ENCODE results near the gene SRCAP.
"Not testable (repeated sequence)": the region's sequence is repeated elsewhere in the genome, so short reads cannot be mapped to it uniquely, and the experiment has no call there.

Gene SRCAP

DNA sequence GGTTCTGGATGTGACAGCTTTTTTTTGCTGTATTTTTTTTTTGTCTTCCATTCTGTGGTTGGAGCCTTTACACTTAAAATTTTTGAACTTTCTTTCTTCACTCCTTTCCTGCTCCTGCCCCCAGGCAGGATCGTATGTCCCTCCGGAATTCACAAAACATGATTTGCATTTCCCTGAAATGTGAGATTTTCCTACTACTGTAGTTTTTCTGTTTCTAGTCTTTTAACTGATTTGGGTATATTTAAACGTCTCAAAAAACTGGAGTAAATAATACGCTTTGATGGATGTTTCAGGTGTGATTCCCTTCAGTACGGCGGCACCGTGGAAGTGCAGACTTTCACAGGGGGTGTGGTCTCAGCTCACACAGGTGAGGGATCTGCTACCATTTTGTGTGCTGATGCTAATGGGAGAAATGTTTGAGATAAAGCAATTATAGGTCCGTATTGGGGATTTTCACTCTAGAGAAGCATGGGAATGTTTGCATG, 686 bp downstream of the SRCAP start:
- DNase-seq: no peak

DNA sequence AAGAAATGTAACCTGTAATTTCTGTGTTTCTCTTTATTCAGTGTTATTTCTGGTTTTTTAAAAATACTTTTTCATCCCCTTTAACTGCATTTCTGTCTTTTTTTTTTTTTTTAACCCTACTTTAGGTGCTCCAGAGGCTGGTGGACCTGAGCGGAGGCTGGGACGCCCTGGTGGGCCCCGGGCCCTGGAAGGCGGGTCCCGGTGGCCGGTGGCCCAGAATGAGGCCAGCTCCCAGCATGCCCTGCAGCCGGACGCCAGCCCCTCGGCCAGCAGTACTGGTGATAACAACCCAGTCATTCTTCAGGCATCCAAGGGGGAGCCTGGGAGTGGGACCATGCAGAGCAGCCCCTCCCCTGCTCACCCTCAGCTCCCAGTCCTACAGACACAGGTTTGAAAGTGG, 1.5 kb downstream of the SRCAP start:
- no peak for DNase-seq

DNA sequence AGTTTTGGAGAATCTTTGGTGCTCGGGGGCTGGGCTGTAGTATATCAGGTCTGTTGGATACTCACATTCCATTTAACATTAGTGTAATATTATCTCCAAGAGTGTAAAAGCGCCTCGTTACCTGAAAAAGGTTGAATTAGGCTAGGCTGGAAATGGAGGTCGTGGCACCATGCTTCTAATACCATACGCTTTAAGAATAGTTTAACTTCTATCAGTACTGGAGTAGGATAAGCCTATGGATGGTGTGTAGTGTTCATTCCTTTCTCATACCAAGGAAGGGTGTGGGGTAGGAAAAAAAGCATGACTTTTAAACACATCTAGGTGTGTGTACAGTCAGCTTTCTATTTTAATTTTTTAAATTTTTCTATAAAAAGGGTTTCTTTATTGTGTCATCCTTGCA, 2.0 kb downstream of the SRCAP start:
- DNase-seq: no peak

DNA sequence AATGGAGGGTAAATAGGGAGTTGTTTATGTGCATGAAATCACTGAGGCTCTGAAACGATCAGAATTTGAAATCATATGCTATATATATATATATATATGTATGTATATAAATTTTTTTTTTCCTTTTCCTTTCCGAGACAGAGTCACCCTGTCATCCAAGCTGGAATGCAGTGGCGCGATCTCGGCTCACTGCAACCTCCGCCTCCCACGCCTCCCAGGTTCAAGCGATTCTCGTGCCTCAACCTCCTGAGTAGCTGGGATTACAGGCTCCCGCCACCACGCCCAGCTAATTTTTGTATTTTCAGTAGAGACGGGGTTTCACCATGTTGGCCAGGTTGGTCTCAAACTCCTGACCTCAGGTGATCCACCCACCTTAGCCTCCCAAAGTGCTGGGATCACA, 4.1 kb downstream of the SRCAP start:
- DNase-seq: not testable (repeated sequence)

DNA sequence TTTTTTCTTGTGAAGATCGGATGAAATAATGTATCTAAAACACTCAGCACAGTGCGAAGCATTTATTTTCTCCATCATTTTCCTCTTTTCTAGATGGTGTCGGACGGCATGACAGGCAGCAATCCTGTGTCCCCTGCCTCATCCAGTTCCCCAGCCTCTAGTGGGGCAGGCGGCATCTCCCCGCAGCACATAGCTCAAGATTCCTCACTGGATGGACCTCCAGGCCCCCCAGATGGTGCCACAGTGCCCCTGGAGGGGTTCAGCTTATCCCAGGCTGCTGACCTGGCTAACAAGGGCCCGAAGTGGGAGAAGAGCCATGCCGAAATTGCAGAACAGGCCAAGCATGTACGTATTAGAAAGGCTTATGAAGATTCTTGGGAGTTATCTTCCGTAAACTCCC, 5.0 kb downstream of the SRCAP start:
- no peak for DNase-seq

DNA sequence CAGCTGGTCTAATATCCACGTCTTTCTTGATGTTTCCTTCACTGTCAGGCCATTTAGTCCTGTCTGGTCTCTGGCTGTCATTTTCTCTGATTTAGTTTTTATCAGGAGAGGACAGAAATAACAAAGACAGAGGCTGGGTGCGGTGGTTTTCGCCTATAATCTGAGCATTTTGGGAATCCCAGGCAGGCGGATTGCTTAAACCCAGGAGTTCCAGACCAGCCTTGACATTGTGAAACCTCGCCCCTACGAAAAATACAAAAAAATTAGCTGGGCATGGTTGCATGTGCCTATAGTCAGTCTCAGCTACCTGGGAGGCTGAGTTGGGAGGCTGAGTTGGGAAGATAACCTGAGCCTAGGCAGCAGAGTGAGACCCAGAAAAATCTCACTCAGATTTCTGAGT, 7.1 kb downstream of the SRCAP start:
- DNase-seq: no peak

DNA sequence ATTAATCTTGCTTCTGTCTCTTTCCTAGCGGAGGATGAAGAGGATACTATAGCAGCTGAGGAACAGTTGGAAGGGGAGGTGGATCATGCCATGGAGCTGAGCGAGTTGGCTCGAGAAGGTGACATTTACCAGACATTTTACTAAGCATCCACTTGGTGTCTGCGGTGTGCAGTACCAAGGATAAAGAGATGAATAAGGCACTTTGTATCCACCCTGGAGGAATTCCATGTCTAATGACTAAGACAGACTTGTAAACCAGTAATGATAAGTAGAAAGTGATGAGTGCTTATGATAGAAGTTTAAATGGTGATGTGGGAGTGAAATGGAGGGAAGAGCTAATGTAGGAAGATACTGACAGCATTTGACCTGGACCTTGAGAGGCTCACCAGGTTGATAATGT, 12.0 kb downstream of the SRCAP start:
- DNase-seq: no peak

DNA sequence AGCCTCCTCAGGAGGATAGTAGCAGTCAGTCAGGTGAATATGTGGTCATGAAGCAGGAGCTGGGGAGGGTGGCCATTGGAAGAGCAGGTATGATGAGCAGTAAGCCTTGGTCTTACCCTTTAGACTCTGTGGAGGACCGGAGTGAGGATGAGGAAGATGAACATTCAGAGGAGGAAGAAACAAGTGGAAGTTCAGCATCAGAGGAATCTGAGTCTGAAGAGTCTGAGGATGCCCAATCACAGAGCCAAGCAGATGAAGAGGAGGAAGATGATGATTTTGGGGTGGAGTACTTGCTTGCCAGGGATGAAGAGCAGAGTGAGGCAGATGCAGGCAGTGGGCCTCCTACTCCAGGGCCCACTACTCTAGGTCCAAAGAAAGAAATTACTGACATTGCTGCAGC, 12.7 kb downstream of the SRCAP start:
- no peak for DNase-seq

DNA sequence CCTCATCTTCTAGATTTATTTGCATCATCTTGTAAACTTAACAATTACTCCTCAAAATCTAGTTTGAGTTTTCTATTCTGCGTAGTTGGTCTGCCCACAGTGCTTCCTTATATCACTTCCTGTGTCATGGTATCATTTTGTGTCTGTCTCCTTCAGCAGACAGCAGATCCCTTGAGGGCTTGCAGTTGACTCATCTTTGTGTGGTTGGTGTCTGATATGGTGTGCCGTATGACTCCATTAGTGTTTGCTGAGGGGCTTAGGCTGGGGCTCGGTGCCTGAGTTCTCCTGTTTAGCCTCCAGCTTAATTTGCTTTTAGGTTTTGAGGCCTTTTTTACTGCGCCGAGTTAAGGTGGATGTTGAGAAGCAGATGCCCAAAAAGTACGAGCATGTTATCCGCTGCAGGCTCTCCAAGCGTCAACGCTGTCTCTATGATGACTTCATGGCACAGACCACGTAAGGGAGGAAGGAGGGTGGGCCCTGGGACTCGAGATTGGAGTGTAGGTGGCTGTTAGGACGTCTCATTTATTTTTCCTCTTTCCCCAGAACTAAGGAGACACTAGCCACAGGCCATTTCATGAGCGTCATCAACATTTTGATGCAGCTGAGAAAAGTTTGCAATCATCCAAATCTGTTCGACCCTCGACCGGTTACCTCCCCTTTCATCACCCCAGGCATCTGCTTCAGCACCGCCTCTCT, 16.9 kb downstream of the SRCAP start:
- no peak for DNase-seq

DNA sequence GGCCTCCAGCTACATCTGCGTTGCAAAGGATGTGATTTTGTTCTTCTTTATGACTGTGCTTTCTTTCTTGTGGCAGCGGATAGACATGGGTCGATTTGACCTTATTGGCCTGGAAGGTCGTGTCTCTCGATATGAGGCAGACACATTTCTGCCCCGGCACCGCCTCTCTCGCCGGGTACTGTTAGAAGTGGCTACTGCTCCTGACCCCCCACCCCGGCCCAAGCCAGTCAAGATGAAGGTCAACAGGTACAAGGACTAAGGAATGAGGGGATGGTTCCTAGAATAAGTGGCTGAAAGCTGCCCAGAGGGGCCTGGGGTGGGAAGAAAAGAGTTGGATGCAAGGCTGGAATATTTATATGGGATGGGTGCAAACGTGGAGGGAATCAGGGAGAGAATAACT, 21.1 kb downstream of the SRCAP start:
- no peak for DNase-seq

DNA sequence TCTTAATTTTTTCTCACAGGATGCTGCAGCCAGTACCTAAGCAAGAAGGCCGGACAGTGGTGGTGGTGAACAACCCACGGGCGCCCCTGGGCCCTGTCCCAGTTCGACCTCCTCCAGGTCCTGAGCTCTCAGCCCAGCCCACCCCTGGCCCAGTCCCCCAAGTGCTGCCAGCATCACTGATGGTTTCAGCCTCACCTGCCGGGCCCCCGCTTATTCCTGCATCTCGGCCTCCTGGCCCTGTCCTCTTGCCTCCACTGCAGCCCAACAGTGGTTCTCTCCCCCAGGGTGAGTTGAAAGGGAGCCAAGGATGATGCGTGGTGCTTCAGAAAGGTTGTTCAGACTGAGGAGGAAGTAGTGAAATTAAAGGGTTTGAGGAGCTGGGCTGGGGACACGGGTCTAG, 21.7 kb downstream of the SRCAP start:
- no peak for DNase-seq

DNA sequence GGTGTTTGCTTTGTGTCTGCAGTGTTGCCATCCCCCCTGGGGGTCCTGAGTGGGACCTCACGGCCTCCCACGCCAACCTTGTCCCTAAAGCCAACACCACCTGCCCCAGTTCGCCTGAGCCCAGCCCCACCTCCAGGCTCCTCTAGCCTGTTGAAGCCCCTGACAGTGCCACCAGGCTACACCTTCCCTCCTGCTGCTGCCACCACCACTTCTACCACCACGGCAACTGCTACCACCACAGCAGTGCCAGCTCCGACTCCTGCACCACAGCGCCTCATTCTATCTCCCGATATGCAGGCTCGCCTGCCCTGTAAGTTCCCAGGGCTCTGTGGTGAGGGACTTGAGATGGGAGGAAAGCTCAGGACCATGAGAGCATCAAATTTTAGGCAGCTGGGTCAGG, 22.2 kb downstream of the SRCAP start:
- DNase-seq: no peak

DNA sequence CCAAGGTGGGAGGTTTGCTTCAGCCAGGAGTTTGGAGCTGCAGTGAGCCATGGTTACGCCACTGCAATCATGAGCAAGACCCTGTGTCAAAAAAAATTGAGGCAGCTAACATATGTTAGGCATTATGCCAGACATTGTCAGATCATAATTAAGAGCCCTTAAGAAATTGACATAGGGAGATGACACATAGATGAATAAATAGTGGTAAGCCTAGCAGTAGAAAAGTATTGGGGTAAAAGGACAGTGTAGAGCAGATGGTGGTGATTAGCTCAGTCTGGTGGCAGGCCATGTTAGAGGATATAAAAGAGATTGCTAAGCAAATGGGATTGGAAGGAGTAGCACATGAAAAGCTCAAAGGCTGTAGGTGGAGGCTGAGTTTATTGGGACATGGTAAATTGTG, 22.6 kb downstream of the SRCAP start:
- no peak for DNase-seq

DNA sequence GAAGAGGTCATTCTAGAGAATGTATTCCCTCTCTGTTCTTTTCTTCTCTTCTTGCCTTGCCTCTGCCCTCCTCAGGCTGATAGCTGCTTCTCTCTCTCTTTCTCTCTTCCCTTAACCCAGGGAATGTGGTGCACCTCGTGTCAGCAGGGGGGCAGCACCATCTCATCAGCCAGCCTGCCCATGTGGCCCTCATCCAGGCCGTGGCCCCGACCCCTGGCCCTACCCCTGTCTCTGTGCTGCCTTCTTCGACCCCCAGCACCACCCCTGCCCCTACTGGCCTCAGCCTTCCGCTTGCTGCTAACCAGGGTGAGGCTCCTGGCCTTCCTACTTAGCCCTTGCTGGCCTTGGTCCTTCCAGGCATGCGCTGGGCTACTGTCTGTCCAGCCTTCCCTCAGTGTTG, 23.5 kb downstream of the SRCAP start:
- no peak for DNase-seq

DNA sequence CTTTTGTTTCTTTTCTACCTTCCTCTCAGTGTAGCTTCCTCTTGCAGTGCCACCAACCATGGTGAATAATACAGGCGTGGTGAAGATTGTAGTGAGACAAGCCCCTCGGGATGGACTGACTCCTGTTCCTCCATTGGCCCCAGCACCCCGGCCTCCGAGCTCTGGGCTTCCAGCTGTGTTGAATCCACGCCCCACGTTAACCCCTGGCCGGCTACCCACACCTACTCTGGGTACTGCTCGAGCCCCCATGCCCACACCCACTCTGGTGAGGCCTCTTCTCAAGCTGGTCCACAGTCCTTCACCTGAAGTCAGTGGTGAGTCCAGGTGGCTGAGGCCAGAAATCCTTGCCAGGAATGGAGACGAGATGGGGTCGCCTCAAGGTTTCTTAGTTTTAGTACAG, 23.9 kb downstream of the SRCAP start:
- no peak for DNase-seq

DNA sequence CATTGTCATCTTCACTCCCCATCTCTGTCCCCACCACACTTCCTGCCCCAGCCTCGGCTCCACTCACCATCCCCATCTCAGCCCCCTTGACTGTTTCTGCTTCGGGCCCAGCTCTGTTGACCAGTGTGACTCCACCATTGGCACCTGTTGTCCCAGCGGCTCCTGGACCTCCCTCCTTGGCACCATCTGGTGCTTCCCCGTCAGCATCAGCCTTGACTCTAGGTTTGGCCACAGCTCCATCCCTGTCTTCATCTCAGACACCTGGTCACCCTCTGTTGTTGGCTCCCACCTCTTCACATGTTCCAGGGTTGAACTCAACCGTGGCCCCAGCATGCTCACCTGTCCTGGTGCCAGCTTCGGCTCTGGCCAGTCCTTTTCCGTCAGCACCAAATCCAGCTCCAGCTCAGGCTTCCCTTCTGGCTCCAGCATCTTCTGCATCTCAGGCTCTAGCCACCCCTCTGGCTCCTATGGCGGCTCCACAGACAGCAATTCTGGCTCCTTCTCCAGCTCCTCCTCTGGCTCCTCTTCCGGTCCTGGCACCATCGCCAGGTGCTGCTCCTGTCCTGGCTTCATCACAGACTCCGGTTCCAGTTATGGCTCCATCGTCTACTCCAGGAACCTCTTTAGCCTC, 24.9 kb downstream of the SRCAP start:
- DNase-seq: no peak

DNA sequence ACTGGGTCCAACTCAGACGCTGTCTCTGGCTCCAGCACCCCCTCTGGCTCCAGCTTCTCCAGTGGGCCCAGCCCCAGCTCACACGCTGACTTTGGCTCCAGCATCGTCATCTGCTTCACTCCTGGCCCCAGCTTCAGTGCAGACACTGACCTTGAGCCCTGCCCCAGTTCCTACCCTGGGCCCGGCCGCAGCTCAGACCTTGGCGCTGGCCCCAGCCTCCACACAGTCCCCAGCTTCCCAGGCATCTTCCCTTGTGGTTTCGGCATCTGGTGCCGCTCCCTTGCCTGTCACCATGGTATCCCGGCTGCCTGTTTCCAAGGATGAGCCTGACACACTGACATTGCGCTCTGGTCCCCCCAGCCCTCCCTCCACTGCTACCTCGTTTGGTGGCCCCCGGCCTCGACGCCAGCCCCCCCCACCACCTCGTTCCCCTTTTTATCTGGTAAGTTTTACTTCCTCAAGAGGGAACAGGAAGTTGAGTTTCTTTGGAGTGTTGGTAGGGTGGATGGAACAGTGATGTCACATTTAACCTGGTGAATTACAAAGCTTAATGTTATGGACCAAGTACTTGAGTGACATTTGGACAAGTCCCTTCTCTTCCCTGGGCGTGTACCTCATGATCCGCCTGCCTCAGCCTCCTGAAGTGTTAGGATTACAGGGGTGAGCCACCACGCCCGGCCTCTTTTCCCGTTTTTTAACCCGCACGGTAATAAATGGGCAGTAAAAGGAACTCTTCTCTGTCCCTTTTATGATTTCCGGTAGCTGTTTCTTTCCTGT, 25.9 kb downstream of the SRCAP start:
- no peak for DNase-seq

DNA sequence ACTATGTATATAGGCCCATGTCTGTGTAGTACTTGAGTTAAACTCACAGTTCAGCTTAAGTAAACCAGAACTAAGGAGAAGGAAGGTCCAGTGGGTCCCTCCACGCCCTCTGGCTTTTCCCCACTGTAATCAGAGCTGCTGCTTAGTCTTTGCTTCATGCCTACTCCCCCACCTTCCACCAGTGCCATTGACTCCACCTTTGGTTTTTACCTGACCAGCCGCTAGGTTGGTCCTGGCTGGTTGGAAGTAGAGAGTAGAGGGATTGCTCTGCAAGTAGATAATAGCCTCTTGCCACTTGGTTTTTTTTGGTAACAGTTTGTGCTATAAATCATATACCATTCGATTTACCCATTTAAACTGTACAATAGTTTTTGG, 26.4 kb downstream of the SRCAP start:
- DNase-seq: no peak

DNA sequence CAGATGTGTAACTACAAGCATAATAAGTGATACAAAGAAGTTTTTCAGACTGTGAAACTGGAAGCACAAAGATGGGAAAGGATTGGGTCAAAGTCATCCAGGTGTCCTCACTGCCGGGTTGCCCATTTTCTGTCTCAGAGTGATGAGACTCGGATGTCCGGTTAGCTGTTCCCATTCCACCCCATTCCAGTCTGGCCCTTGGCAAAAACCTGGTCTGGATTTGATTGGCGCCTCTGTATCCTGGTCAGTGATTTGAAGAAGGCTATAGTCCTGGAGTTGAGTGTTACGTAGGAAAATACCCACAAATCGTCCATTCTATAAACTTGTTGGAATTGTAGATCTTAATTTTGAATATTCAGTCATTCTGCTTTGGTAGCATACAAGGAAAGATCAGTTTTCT, 29.4 kb downstream of the SRCAP start:
- no peak for DNase-seq

DNA sequence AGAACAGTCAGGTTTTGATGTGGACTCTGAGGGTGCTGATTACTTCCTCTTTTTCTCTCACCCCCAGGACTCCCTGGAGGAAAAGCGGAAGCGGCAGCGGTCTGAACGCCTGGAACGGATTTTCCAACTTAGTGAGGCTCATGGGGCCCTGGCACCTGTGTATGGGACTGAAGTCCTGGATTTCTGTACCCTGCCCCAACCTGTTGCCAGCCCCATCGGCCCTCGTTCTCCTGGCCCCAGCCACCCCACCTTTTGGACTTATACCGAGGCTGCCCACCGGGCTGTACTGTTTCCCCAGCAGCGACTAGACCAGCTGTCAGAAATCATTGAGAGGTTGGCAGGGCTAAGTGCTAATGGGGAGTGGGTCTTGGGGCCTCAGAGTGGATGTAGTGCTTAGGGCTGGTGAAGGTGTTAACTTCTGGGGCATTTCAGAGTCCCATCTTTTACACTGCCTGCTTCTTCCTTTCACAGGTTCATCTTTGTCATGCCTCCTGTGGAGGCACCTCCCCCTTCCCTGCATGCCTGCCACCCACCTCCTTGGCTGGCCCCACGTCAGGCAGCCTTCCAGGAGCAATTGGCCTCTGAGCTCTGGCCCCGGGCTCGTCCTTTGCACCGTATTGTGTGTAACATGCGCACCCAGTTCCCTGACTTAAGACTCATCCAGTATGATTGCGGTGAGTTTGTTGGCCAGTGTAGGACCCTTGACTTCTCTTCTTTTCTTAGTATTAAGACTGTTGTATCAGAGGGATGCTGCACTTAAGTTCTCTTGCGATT, 30.1 kb downstream of the SRCAP start:
- DNase-seq: no peak

DNA sequence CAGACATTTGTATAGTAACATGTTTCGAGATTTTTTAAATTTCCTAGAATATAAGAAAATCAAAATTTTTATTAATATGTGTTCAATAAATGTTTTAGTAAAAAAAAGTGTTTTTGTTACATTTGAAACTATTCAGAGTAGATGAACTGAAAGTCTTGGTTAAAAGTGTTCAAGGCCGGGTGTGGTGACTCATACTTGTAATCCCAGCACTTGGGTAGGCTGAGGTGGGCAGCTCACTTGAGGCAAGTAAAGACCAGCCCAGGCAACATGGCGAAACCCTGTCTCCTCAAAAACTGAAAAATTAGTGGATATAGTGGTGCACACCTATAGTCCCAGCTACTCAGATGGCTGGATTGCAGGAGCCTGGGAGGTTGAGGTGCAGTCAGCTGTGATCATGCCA, 32.4 kb downstream of the SRCAP start:
- no peak for DNase-seq

DNA sequence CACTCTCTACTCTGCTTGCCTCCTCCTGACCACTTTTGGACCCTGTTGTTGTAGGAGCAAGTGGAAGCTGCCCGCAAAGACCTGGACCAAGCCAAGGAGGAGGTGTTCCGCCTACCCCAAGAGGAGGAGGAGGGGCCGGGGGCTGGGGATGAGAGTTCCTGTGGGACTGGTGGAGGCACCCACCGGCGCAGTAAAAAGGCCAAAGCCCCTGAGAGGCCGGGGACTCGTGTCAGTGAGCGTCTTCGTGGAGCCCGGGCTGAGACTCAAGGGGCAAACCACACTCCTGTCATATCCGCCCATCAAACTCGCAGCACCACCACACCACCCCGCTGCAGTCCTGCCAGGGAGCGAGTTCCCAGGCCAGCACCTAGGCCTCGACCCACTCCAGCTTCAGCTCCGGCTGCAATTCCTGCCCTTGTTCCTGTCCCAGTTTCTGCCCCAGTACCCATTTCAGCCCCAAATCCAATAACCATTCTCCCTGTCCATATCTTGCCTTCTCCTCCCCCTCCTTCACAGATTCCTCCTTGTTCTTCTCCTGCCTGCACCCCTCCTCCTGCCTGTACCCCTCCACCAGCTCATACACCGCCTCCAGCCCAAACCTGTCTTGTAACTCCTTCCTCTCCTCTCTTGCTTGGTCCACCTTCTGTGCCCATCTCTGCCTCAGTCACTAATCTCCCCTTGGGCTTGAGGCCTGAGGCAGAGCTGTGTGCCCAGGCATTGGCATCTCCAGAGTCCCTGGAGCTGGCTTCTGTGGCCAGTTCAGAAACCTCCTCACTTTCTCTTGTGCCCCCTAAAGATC, 38.2 kb downstream of the SRCAP start:
- no peak for DNase-seq
